ENCODE measurements around the gene TMEM203. TPM values are rescaled to one million over a fixed set of nuclear protein-coding genes. Genes with fewer than 3 reads are reported as not detected.

Gene TMEM203
- polyA plus RNA-seq, 1 of the 3 experiments (the other 2 are of a cell fraction), result 55.6 TPM

DNA sequence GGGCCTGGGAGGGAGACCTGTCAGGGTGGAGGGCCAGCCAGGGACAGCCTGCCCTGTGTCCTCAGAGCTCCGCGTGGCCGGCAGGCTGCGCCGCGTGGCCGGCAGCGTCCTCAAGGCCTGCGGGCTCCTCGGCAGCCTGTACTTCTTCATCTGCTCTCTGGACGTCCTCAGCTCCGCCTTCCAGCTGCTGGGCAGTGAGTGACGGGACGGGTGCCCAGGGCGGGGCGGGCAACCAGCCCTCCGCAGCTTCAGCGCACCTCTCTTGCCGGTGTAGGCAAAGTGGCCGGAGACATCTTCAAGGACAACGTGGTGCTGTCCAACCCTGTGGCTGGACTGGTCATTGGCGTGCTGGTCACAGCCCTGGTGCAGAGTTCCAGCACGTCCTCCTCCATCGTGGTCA, 27.1 kb upstream of the TMEM203 start:
- H3K9me3 ChIP-seq, result no peaks in the 10 kb centered on the region
- no peak overlapping the region for H3K4me3 ChIP-seq (ENCODE audit: low read depth in 2 of 2, low read length in 1 of 2)
- DNase-seq, result no peak
- ChIA-PET POLR2A (no interaction called here), CTCF (no interaction called here)
- H3K27me3 ChIP-seq (ENCODE audit: insufficient read depth), result no peaks in the 10 kb centered on the region
- H3K79me2 ChIP-seq (ENCODE audit: insufficient read depth), result peaks cover 4% of the 10 kb centered on the region; the same call in 1 of the 2 replicates
- no peak overlapping the region for H3K27ac ChIP-seq (ENCODE audit: low read depth in 2 of 2, low read length in 1 of 2)
- H3K9me2 ChIP-seq, result no peaks in the 10 kb centered on the region
- no peak overlapping the region for H2AFZ ChIP-seq (ENCODE audit: low read depth)
- H3F3A ChIP-seq (replicated peaks; ENCODE audit: insufficient read depth), result peaks cover 3% of the 10 kb centered on the region
- no peaks in the 10 kb centered on the region for H4K20me1 ChIP-seq (ENCODE audit: insufficient read depth)
- 84% methylated on average over 15 of the region's 24 CpGs for WGBS (ENCODE audit: low lambda C conversion rate)
- TF ChIP-seq, protein P1, sequence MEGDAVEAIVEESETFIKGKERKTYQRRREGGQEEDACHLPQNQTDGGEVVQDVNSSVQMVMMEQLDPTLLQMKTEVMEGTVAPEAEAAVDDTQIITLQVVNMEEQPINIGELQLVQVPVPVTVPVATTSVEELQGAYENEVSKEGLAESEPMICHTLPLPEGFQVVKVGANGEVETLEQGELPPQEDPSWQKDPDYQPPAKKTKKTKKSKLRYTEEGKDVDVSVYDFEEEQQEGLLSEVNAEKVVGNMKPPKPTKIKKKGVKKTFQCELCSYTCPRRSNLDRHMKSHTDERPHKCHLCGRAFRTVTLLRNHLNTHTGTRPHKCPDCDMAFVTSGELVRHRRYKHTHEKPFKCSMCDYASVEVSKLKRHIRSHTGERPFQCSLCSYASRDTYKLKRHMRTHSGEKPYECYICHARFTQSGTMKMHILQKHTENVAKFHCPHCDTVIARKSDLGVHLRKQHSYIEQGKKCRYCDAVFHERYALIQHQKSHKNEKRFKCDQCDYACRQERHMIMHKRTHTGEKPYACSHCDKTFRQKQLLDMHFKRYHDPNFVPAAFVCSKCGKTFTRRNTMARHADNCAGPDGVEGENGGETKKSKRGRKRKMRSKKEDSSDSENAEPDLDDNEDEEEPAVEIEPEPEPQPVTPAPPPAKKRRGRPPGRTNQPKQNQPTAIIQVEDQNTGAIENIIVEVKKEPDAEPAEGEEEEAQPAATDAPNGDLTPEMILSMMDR (IDR thresholded peaks at IDR 0.05), result no peak
- TF ChIP-seq RXRA (IDR thresholded peaks at IDR 0.05; ENCODE audit: borderline replicate concordance, low read depth), result no peak
- TF ChIP-seq, protein P2, sequence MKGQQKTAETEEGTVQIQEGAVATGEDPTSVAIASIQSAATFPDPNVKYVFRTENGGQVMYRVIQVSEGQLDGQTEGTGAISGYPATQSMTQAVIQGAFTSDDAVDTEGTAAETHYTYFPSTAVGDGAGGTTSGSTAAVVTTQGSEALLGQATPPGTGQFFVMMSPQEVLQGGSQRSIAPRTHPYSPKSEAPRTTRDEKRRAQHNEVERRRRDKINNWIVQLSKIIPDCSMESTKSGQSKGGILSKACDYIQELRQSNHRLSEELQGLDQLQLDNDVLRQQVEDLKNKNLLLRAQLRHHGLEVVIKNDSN (IDR thresholded peaks at IDR 0.05; ENCODE audit: borderline replicate concordance, low read depth), result no peak
- no peak for TF ChIP-seq ELF1 (IDR thresholded peaks at IDR 0.05)
- TF ChIP-seq, protein P3, sequence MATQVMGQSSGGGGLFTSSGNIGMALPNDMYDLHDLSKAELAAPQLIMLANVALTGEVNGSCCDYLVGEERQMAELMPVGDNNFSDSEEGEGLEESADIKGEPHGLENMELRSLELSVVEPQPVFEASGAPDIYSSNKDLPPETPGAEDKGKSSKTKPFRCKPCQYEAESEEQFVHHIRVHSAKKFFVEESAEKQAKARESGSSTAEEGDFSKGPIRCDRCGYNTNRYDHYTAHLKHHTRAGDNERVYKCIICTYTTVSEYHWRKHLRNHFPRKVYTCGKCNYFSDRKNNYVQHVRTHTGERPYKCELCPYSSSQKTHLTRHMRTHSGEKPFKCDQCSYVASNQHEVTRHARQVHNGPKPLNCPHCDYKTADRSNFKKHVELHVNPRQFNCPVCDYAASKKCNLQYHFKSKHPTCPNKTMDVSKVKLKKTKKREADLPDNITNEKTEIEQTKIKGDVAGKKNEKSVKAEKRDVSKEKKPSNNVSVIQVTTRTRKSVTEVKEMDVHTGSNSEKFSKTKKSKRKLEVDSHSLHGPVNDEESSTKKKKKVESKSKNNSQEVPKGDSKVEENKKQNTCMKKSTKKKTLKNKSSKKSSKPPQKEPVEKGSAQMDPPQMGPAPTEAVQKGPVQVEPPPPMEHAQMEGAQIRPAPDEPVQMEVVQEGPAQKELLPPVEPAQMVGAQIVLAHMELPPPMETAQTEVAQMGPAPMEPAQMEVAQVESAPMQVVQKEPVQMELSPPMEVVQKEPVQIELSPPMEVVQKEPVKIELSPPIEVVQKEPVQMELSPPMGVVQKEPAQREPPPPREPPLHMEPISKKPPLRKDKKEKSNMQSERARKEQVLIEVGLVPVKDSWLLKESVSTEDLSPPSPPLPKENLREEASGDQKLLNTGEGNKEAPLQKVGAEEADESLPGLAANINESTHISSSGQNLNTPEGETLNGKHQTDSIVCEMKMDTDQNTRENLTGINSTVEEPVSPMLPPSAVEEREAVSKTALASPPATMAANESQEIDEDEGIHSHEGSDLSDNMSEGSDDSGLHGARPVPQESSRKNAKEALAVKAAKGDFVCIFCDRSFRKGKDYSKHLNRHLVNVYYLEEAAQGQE (IDR thresholded peaks at IDR 0.05; ENCODE audit: low read depth, low read length), result no peak
- TF ChIP-seq MXI1 (IDR thresholded peaks at IDR 0.05; ENCODE audit: low read depth, low read length), result no peak
- TF ChIP-seq, protein P4, sequence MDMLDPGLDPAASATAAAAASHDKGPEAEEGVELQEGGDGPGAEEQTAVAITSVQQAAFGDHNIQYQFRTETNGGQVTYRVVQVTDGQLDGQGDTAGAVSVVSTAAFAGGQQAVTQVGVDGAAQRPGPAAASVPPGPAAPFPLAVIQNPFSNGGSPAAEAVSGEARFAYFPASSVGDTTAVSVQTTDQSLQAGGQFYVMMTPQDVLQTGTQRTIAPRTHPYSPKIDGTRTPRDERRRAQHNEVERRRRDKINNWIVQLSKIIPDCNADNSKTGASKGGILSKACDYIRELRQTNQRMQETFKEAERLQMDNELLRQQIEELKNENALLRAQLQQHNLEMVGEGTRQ (IDR thresholded peaks at IDR 0.05; ENCODE audit: borderline replicate concordance, low read depth, low read length), result no peak
- TF ChIP-seq, protein P5, sequence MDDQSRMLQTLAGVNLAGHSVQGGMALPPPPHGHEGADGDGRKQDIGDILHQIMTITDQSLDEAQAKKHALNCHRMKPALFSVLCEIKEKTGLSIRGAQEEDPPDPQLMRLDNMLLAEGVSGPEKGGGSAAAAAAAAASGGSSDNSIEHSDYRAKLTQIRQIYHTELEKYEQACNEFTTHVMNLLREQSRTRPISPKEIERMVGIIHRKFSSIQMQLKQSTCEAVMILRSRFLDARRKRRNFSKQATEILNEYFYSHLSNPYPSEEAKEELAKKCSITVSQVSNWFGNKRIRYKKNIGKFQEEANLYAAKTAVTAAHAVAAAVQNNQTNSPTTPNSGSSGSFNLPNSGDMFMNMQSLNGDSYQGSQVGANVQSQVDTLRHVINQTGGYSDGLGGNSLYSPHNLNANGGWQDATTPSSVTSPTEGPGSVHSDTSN (IDR thresholded peaks at IDR 0.05), result no peak; the same call in 1 of the 2 replicates
- TF ChIP-seq, protein P6, sequence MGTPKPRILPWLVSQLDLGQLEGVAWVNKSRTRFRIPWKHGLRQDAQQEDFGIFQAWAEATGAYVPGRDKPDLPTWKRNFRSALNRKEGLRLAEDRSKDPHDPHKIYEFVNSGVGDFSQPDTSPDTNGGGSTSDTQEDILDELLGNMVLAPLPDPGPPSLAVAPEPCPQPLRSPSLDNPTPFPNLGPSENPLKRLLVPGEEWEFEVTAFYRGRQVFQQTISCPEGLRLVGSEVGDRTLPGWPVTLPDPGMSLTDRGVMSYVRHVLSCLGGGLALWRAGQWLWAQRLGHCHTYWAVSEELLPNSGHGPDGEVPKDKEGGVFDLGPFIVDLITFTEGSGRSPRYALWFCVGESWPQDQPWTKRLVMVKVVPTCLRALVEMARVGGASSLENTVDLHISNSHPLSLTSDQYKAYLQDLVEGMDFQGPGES (IDR thresholded peaks at IDR 0.05; ENCODE audit: low read depth, low read length), result no peak
- no peak for TF ChIP-seq ZBTB33 (IDR thresholded peaks at IDR 0.05; ENCODE audit: borderline replicate concordance, low read depth)
- no peak for TF ChIP-seq RAD21 (IDR thresholded peaks at IDR 0.05; ENCODE audit: low read length)
- TF ChIP-seq YY1 (IDR thresholded peaks at IDR 0.05; ENCODE audit: low read depth), result no peak
- no peak for TF ChIP-seq TEAD4 (IDR thresholded peaks at IDR 0.05; ENCODE audit: borderline replicate concordance, insufficient read depth)
- TF ChIP-seq MEF2A (IDR thresholded peaks at IDR 0.05; ENCODE audit: borderline replicate concordance, low read depth), result no peak
- no peak overlapping the region for H3K9ac ChIP-seq
- H3K4me2 ChIP-seq, result no peak overlapping the region
- no peaks in the 10 kb centered on the region for H3K36me3 ChIP-seq (replicated peaks in 1 of 2; ENCODE audit: control insufficient read depth in 1 of 2, insufficient read depth in 2 of 2, low read length in 1 of 2)
- peaks cover 0 to 29% of the 10 kb centered on the region in 2 experiments; a peak in 1 of 4 replicates for H3K4me1 ChIP-seq (ENCODE audit: control insufficient read depth in 1 of 2, insufficient read depth in 2 of 2, low read depth in 1 of 2, low read length in 1 of 2)
